Small intestine (tissue), 7 donors: ENCODE data around the gene TAF11L2. TPM values are rescaled to one million over a fixed set of nuclear protein-coding genes. Genes with fewer than 3 reads are reported as not detected.
"Not testable (repeated sequence)": the region's sequence is repeated elsewhere in the genome, so short reads cannot be mapped to it uniquely, and the experiment has no call there.

ENCODE experiments used
- DNase-seq, 2 donors: peaks; one replicate each; pipeline versions ENCODE4 v3.0.0 to v3.0.0-alpha.2; 2013
- FAIRE-seq: peaks from 2 replicates; lab custom pipeline; 2012; peaks lifted over from hg19 to GRCh38; lab: Jason Lieb, UNC
- H3K27ac ChIP-seq, 3 donors: one replicate each; pipeline ENCODE4 v1.5.1; 2013; ENCODE audit warnings: low read length in 2 of 3, mild to moderate bottlenecking in 2 of 3, control low read depth in 1 of 3, inconsistent platforms in 1 of 3, low read depth in 1 of 3, moderate library complexity in 1 of 3
- H3K27me3 ChIP-seq, 3 donors: one replicate each; pipeline ENCODE4 v1.6.1; 2013; ENCODE audit warnings: low read length in 3 of 3, inconsistent platforms in 1 of 3; ENCODE audit not compliant: control insufficient read depth in 3 of 3, insufficient read depth in 3 of 3
- H3K36me3 ChIP-seq, 3 donors: one replicate each; pipeline ENCODE4 v1.6.1; 2013; ENCODE audit warnings: low read length in 3 of 3, inconsistent platforms in 1 of 3, low read depth in 1 of 3, mild to moderate bottlenecking in 1 of 3, moderate library complexity in 1 of 3; ENCODE audit not compliant: control insufficient read depth in 3 of 3, insufficient read depth in 2 of 3
- H3K4me1 ChIP-seq, 3 donors: one replicate each; pipeline ENCODE4 v1.6.1; 2013; ENCODE audit warnings: low read length in 2 of 3, inconsistent platforms in 1 of 3, low read depth in 1 of 3, mild to moderate bottlenecking in 1 of 3, moderate library complexity in 1 of 3; ENCODE audit not compliant: control insufficient read depth in 3 of 3, insufficient read depth in 2 of 3
- H3K4me3 ChIP-seq, 3 donors: one replicate each; pipeline ENCODE4 v1.5.1; 2013; ENCODE audit warnings: low read length in 3 of 3, control low read depth in 1 of 3, inconsistent platforms in 1 of 3, low read depth in 1 of 3, mild to moderate bottlenecking in 1 of 3, moderate library complexity in 1 of 3
- H3K9me3 ChIP-seq, 2 donors: one replicate each; pipeline ENCODE4 v1.6.1; 2013; ENCODE audit warnings: low read depth in 1 of 2, low read length in 1 of 2; ENCODE audit not compliant: control insufficient read depth in 2 of 2, insufficient read depth in 1 of 2
- WGBS, 3 donors: extraction: QIAGEN DNeasy Blood & Tissue Kit; methylation state at CpG; one replicate each; pipeline ENCODE4 v1.1.7; 2013; 5-methylcytosine and 5-hydroxymethylcytosine counted together
- polyA plus RNA-seq, 4 donors: library from polyadenylated mRNA; stranded (reverse) in 3 of 4; unstranded in 1 of 4; fragments of 200-250 nt in 3 of 4; fragments of 120-200 nt in 1 of 4; gene quantifications; one replicate each; pipeline versions ENCODE4 v1.2.1 to v1.2.3, GENCODE V29; 2013
- donor health status: healthy with polysubstance abuse.
- donor health status: control.
- donor health status: control.
- donor health status: Bipolar disorder and iron deficiency.
- donor health status: healthy.

The TAF11L2 gene
- polyA plus RNA-seq, 4 donors: not detected

DNA sequence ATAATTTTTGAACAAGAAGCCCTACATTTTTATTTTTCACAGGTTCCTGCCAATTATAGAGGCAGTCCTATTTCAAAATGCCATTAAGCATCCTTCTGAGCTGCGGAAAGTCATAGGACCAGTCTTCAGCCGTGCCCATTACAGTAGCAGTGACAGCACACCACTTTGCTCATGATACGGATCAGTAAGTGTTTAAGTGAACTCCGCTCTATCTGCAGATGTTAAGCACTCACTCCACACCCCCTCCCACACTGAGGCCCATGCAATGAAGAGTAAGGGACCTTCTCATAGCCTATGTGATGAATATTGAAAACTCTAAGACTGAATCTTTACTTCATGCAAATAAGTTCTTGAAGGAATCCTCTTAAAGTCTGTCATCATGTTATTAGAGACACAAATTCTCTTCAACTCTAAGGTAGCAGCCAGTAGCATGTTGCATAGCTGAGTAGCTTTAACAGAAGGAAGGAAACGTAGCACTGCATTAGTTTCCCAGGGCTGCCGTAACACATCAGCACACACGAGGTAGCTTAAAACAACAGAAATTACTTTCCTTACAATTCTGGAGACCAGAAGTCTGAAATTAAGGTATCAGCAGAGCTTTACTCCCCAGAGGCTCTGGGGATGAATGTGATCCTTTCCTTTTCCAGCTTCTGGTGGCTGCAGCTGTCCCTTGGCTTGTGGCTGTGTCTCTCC, 20.3 kb upstream of the TAF11L2 start:
- FAIRE-seq (no peak), DNase-seq (no peak)
- 71 to 80% (median 72%) methylated on average over 7 of the region's 7 CpGs for WGBS, 3 donors
- H3K4me3 ChIP-seq: no peak overlapping the region
- no peak overlapping the region for H3K27ac ChIP-seq
- no peaks in the 10 kb centered on the region for H3K9me3 ChIP-seq
- H3K4me1 ChIP-seq: no peaks in the 10 kb centered on the region
- no peaks in the 10 kb centered on the region for H3K27me3 ChIP-seq
- no peaks in the 10 kb centered on the region for H3K36me3 ChIP-seq

DNA sequence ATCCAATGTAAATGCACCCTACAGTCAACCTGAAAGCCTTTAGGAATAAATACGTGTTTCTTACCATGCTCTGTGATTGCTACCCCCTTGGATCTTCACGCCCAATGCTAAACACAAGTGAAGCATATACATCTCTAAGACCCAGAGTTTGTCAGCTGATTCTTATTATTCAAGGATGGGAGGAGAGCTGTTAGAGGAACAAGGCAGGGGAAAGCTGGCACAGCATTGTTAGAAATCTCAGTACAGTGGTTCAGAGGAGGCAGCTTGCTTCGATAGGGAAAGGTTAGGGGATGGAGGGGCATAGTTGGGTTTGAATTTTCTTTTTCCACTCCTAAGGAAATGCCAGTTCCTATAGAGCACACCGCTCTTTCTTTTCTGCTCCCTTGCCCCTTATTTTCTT, 16.7 kb upstream of the TAF11L2 start:
- Histone ChIP-seq H3K27ac (no peak overlapping the region), H3K4me1 (no peaks in the 10 kb centered on the region), H3K4me3 (no peak overlapping the region), H3K27me3 (no peaks in the 10 kb centered on the region), H3K36me3 (no peaks in the 10 kb centered on the region), H3K9me3 (no peaks in the 10 kb centered on the region)
- WGBS, 3 donors: 64 to 81% (median 77%) methylated on average over 4 of the region's 4 CpGs
- FAIRE-seq (no peak), DNase-seq (no peak)

DNA sequence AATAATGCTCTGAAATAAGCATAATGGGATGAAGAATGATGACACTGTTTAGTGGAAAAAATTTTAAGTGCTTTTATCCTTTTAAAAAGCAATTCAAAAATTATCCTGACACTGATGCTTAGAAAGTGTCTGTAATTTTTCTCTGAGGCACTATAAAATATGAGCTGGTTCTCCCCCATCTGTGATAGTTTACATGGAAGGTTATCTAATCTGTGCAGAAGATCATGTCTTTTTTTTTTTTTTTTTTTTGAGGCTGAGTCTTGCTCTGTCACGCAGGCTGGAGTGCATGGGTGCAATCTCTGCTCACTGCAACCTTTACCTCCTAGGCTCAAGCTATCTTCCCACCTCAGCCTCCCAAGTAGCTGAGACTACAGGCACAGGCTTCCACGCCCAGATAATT, 15.2 kb upstream of the TAF11L2 start:
- Histone ChIP-seq H3K4me1 (no peaks in the 10 kb centered on the region), H3K9me3 (no peaks in the 10 kb centered on the region), H3K4me3 (no peak overlapping the region), H3K27ac (no peak overlapping the region), H3K36me3 (no peaks in the 10 kb centered on the region), H3K27me3 (no peaks in the 10 kb centered on the region)
- DNase-seq (no peak), FAIRE-seq (no peak)
- WGBS, 3 donors: 54 to 72% (median 68%) methylated on average over 2 of the region's 2 CpGs

DNA sequence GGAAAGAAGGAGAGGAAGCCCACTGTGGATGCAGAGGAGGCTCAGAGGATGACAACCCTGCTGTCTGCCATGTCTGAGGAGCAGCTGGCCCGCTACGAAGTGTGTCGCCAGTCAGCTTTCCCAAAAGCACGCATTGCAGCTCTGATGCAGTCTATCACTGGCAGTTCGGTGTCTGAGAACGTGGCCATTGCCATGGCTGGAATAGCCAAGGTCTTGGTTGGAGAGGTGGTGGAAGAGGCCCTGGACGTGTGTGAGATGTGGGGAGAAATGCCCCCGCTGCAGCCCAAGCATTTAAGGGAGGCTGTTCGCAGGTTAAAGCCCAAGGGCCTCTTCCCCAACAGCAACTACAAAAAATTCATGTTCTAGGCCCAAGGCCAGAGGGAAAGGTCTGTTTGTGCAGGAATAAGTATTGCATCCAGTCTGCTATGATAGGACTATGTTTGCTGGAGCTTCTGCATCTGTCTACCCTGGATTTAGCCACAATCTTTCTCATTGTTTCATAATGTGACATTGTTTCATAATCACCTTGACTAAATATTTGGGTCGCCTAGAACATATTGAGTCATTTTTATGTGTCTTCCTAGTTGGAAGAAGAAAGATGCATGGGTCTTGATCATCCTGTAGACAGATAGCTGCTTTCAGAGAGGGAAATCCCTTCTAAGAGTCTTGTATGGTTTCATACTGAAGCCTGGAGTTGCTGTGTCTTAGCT, 11.4 kb upstream of the TAF11L2 start:
- H3K27ac ChIP-seq, H3K4me1 ChIP-seq, H3K9me3 ChIP-seq, H3K4me3 ChIP-seq, FAIRE-seq, H3K27me3 ChIP-seq, H3K36me3 ChIP-seq, DNase-seq: not testable (repeated sequence)
- 83 to 88% (median 88%) methylated on average over 10 of the region's 10 CpGs for WGBS, 3 donors

DNA sequence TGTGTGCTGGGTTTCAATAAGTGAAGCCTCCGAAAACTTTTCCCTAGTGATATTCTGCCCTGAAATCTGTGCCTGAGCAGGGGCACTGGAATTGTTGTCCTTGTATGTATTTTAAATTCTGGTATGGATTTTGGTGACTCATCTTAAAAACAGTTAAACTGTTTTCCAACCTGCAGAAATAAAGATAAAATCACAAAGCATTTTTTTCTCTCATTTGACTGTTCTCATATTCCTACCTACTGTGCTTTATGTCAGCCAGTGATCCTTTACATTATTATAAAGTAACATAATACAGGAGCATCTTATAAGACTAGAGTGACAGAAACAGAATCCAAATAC, 10.9 kb upstream of the TAF11L2 start:
- DNase-seq: no peak
- no peak overlapping the region for H3K27ac ChIP-seq
- no peaks in the 10 kb centered on the region for H3K36me3 ChIP-seq
- no peak overlapping the region for H3K4me3 ChIP-seq
- H3K4me1 ChIP-seq: no peaks in the 10 kb centered on the region
- WGBS, 3 donors: 93% methylated on average over 1 of the region's 1 CpG
- FAIRE-seq: no peak
- H3K9me3 ChIP-seq: no peaks in the 10 kb centered on the region
- no peaks in the 10 kb centered on the region for H3K27me3 ChIP-seq

DNA sequence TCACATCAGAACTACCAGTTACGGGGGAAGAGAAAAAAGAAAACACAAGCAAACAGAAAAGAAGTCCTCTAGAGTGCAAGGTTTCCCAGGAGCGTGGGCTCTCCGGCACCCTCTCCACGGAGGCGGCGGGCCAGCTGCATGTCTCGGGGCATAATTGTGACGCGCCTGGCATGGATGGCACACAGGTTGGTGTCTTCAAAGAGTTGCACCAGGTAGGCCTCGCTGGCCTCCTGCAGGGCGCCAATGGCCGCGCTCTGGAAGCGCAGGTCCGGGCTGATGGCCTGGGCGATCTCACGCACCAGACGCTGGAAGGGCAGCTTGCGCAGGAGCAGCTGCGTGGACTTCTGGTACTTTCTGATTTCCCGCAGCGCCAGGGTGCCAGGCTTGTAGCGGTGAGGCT, 6.8 kb upstream of the TAF11L2 start:
- 95 to 96% (median 95%) methylated on average over 15 to 23 of the region's 23 CpGs for WGBS, 3 donors
- not testable (repeated sequence) for FAIRE-seq, H3K4me3 ChIP-seq, DNase-seq, H3K9me3 ChIP-seq, H3K36me3 ChIP-seq, H3K4me1 ChIP-seq, H3K27me3 ChIP-seq, H3K27ac ChIP-seq

DNA sequence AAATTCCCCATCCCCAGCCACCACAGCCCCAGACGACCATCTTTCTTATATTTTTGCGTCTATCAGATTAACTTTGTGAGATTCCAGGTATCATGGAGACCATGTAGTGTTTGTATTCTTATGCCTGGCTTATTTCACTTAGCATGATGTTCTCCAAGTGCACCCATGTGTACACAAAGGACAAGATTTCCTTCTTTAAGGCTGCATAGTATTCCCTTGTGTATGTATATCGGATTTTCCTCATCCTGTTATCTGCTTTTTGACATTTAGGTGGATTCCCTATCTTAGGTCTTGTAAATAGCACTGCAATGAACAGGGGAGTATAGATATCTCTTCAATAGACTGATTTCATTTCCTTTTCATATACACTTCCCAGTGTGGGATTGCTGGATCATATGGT, 5.3 kb upstream of the TAF11L2 start:
- Histone ChIP-seq H3K27me3 (no peaks in the 10 kb centered on the region), H3K4me1 (no peaks in the 10 kb centered on the region), H3K27ac (no peak overlapping the region), H3K36me3 (no peaks in the 10 kb centered on the region), H3K4me3 (no peak overlapping the region), H3K9me3 (no peaks in the 10 kb centered on the region)
- 84 to 88% (median 87%) methylated on average over 3 of the region's 3 CpGs for WGBS, 3 donors
- FAIRE-seq (no peak), DNase-seq (no peak)

DNA sequence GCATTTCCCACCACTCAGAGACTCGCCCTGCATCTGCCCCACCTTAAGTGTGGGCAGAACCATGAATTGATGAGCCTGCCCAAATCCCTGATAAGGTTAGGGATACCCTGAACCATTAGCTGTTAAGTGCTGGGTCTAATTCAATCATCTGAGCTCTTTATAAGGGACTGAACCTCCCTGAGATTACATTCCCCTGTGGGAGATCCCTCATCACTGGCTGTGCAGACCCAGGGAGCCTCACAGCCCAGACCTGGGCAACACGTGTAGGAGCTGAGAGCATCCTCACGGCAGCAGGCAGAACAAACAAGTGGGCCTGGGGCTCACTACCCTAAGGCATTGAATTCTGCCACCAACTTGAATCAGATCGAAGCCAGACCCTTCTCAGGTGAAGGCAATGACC, 585 bp upstream of the TAF11L2 start:
- Histone ChIP-seq H3K4me1 (no peaks in the 10 kb centered on the region), H3K27me3 (no peaks in the 10 kb centered on the region), H3K27ac (no peak overlapping the region), H3K9me3 (peaks cover 0 to 3% of the 10 kb centered on the region in 2 donors), H3K4me3 (no peak overlapping the region), H3K36me3 (no peaks in the 10 kb centered on the region)
- no peak for DNase-seq
- FAIRE-seq: no peak
- WGBS, 3 donors: 37 to 70% (median 51%) methylated on average over 4 of the region's 4 CpGs
